HL-60/S4 (cell line): ENCODE results near the gene GCSH.

ENCODE experiments used
- in situ Hi-C: fragments of 300-500 bp; cut with MboI; formaldehyde crosslinking; loops from 2 replicates; pipeline ENCODE4 v1.14.3; 2022; ENCODE audit warnings: low sequenced_read_pairs

Gene GCSH

GRCh38 chr16:81105946-81106345, 9.8 kb upstream of the GCSH start:
- in situ Hi-C loops: no loop called here

GRCh38 chr16:81101702-81102101, 5.5 kb upstream of the GCSH start:
- in situ Hi-C loops: no loop called here

GRCh38 chr16:81099958-81100357, 3.8 kb upstream of the GCSH start:
- in situ Hi-C loops: no loop called here

GRCh38 chr16:81097230-81097629, 1.0 kb upstream of the GCSH start:
- in situ Hi-C loops: no loop called here

GRCh38 chr16:81096715-81097208, 567 bp upstream of the GCSH start:
- in situ Hi-C loops: no loop called here

- in situ Hi-C loops: no loop called here
Measured at GRCh38 chr16:81095653-81095952, 592 bp downstream of the GCSH start.

- in situ Hi-C loops: no loop called here
Measured at GRCh38 chr16:81094771-81095251, 1.4 kb downstream of the GCSH start.

GRCh38 chr16:81088836-81089235, 7.4 kb downstream of the GCSH start:
- in situ Hi-C loops: no loop called here

- in situ Hi-C loops: no loop called here
Measured at GRCh38 chr16:81081014-81081413, 15.2 kb downstream of the GCSH start.

- in situ Hi-C loops: no loop called here
Measured at GRCh38 chr16:81080233-81080632, 16.0 kb downstream of the GCSH start.

- in situ Hi-C loops: no loop called here
Measured at GRCh38 chr16:81077076-81077940, 18.9 kb downstream of the GCSH start, which contains the start of gene C16orf46. C16orf46 (minus strand) TSS chr16:81077238; CDS start chr16:81063955, 13,283 bp downstream.

GRCh38 chr16:81076566-81077075, 19.6 kb downstream of the GCSH start:
- in situ Hi-C loops: no loop called here

- in situ Hi-C loops: no loop called here
Measured at GRCh38 chr16:81073560-81074330, 22.4 kb downstream of the GCSH start.

- in situ Hi-C loops: no loop called here
Measured at GRCh38 chr16:81071805-81072204, 24.4 kb downstream of the GCSH start.

- in situ Hi-C loops: no loop called here
Measured at GRCh38 chr16:81070979-81071378, 25.2 kb downstream of the GCSH start.

- in situ Hi-C loops: no loop called here
Measured at GRCh38 chr16:81069063-81069462, 27.1 kb downstream of the GCSH start.

- in situ Hi-C loops: no loop called here
Measured at GRCh38 chr16:81067166-81067565, 29.0 kb downstream of the GCSH start.

- in situ Hi-C loops: no loop called here
Measured at GRCh38 chr16:81066681-81067080, 29.5 kb downstream of the GCSH start.

GRCh38 chr16:81061871-81062608, 34.2 kb downstream of the GCSH start:
- in situ Hi-C loops: no loop called here

GRCh38 chr16:81061307-81061640, 34.9 kb downstream of the GCSH start:
- in situ Hi-C loops: no loop called here
